Osteoblast (primary cell): Measurements from ENCODE around the gene AGPAT4. TPM values are rescaled to one million over a fixed set of nuclear protein-coding genes. Genes with fewer than 3 reads are reported as not detected.
A peak's percentile ranks its signal among the peaks of the same experiment; 100 is the strongest.

Experiments
- DNase-seq: peaks from one replicate; pipeline ENCODE4 v3.0.0; 2011; ENCODE audit warnings: low spot score, mixed read lengths; ENCODE audit not compliant: insufficient read length; ENCODE audit errors: missing footprints
- H2AFZ ChIP-seq: 2 replicates; pipeline ENCODE4 v1.6.0; 2011; ENCODE audit warnings: mild to moderate bottlenecking, low read length
- H3K27ac ChIP-seq: 2 replicates; pipeline ENCODE4 v1.5.1; 2011; ENCODE audit warnings: mild to moderate bottlenecking, low read depth, low read length, moderate library complexity
- H3K27me3 ChIP-seq: 2 replicates; pipeline ENCODE4 v1.6.0; 2012; ENCODE audit warnings: mild to moderate bottlenecking, control low read depth, inconsistent platforms, low read length, moderate library complexity; ENCODE audit not compliant: insufficient read depth
- H3K36me3 ChIP-seq: 2 replicates; pipeline ENCODE4 v1.5.1; 2011; ENCODE audit warnings: mild to moderate bottlenecking, low read length, control low read depth, moderate library complexity; ENCODE audit not compliant: insufficient read depth
- H3K4me1 ChIP-seq: 2 replicates; pipeline ENCODE4 v1.5.1; 2011; ENCODE audit warnings: mild to moderate bottlenecking, low read length, control low read depth, moderate library complexity; ENCODE audit not compliant: insufficient read depth
- H3K4me2 ChIP-seq: 2 replicates; pipeline ENCODE4 v1.6.0; 2011; ENCODE audit warnings: mild to moderate bottlenecking, low read length; ENCODE audit not compliant: insufficient read depth
- H3K4me3 ChIP-seq: fragments of 200-600 bp; sonication (generic); 3 replicates; pipeline ENCODE4 v1.5.1; 2012; ENCODE audit warnings: mild to moderate bottlenecking, low read length, inconsistent platforms; ENCODE audit not compliant: insufficient read depth
- H3K79me2 ChIP-seq: 2 replicates; pipeline ENCODE4 v1.6.0; 2012; ENCODE audit warnings: mild to moderate bottlenecking, low read length, control low read depth, inconsistent platforms; ENCODE audit not compliant: insufficient read depth
- H3K9me3 ChIP-seq: 2 replicates; pipeline ENCODE4 v1.5.1; 2011; ENCODE audit warnings: low read depth, low read length, control low read depth
- H4K20me1 ChIP-seq: 2 replicates; pipeline ENCODE4 v1.6.0; 2012; ENCODE audit warnings: mild to moderate bottlenecking, low read length, control low read depth; ENCODE audit not compliant: insufficient read depth
- total RNA-seq: library from RNA; depleted of rRNA; stranded (reverse); fragments of >200 nt; gene quantifications from 2 replicates; pipeline ENCODE4 v1.2.3, GENCODE V29; 2012
- TF ChIP-seq, protein P1 (sequence below): IDR thresholded peaks from 2 replicates; pipeline ENCODE4 v1.5.1; 2011; ENCODE audit warnings: mild to moderate bottlenecking, low read depth, low read length, moderate library complexity; ENCODE audit errors: extremely low read depth

The AGPAT4 gene
- total RNA-seq, 1 donor: 13.8 TPM

DNA sequence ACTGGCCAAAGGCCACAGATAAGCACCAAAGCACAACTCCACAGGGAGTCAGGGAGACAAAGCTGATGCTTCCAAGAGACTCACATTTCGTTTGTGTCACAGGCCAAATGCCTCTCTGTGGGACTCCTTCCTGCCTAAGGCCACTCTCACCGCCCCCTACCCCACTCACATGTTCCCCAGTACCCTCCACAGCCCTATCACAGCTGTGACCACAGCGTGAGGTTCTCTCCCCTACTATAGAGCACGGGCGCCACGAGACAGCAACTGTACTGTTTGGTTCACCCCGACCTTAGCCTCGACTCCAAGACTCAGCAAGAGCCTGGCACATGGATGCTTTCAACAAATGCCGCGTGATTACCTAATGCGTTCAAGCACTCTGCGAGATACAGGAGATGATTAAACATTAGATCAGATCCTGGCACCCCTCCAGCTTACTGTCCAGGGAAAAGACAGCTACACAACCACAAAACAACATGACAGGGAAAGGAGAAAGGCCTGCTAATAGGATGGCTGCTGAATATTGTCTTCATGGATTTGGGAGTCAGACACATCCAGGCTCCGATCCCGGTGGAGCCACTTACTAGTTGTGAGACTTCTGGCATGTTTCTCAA, 105.5 kb downstream of the AGPAT4 start:
- Histone ChIP-seq H3K27ac (peak overlapping the region; percentile 76), H3K4me1 (peaks cover 18% of the 10 kb centered on the region), H3K27me3 (no peaks in the 10 kb centered on the region), H3K79me2 (no peaks in the 10 kb centered on the region), H3K36me3 (no peaks in the 10 kb centered on the region), H3K4me3 (no peak overlapping the region), H4K20me1 (no peaks in the 10 kb centered on the region), H2AFZ (peak overlapping the region; percentile 21), H3K9me3 (no peaks in the 10 kb centered on the region), H3K4me2 (peak overlapping the region; percentile 63)
- TF ChIP-seq, protein P1, sequence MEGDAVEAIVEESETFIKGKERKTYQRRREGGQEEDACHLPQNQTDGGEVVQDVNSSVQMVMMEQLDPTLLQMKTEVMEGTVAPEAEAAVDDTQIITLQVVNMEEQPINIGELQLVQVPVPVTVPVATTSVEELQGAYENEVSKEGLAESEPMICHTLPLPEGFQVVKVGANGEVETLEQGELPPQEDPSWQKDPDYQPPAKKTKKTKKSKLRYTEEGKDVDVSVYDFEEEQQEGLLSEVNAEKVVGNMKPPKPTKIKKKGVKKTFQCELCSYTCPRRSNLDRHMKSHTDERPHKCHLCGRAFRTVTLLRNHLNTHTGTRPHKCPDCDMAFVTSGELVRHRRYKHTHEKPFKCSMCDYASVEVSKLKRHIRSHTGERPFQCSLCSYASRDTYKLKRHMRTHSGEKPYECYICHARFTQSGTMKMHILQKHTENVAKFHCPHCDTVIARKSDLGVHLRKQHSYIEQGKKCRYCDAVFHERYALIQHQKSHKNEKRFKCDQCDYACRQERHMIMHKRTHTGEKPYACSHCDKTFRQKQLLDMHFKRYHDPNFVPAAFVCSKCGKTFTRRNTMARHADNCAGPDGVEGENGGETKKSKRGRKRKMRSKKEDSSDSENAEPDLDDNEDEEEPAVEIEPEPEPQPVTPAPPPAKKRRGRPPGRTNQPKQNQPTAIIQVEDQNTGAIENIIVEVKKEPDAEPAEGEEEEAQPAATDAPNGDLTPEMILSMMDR: no peak
- peak; percentile 93 for DNase-seq

DNA sequence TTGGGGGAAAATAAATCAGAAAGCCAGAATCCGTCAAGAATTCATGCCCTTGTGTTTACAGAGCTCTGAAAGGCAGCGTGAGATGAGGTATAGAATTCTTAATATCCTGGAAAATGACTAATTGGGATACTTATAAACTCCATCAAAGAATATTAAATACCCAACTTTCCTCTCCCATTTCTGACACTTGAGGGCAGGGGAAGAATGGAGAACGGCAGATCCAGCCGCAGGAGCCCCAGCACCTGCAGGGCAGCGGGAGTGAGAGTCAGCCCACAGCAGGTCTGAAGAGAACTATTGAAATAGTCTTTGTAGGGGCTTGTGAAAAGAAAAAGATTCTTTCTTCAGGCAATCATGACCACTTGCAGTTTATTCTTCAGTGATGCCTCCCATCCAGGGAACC, 107.2 kb downstream of the AGPAT4 start:
- Histone ChIP-seq H4K20me1 (no peaks in the 10 kb centered on the region), H3K27me3 (no peaks in the 10 kb centered on the region), H3K36me3 (no peaks in the 10 kb centered on the region), H3K27ac (no peak overlapping the region), H3K4me1 (peaks cover 23% of the 10 kb centered on the region), H2AFZ (no peak overlapping the region), H3K79me2 (no peaks in the 10 kb centered on the region), H3K9me3 (no peaks in the 10 kb centered on the region), H3K4me3 (no peak overlapping the region), H3K4me2 (no peak overlapping the region)
- no peak for DNase-seq
- TF ChIP-seq, protein P1: no peak

DNA sequence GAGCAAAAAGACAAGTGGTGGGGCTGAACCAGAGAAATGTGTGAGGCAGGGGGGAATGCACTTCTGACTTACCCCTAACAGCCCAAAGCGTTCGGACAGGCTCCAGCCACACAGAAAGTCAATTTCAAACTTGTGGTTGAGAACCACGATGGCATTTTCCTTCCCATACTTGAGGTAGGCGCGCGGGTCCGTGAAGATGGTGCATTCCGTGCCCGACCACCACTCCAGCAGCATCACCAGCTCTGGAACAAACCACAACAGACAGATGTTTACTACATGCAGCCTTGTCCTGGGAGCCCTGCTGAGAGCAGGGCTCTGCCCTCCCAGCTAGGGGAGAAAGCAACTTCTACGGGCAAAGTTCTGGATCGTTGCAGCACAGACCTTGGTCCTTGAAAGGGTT, 107.7 kb downstream of the AGPAT4 start:
- no peak overlapping the region for H2AFZ ChIP-seq
- no peaks in the 10 kb centered on the region for H4K20me1 ChIP-seq
- H3K27me3 ChIP-seq: no peaks in the 10 kb centered on the region
- H3K27ac ChIP-seq: no peak overlapping the region
- no peak overlapping the region for H3K4me3 ChIP-seq
- no peak overlapping the region for H3K4me2 ChIP-seq
- no peak for DNase-seq
- no peaks in the 10 kb centered on the region for H3K79me2 ChIP-seq
- no peaks in the 10 kb centered on the region for H3K36me3 ChIP-seq
- H3K4me1 ChIP-seq: peaks cover 23% of the 10 kb centered on the region
- TF ChIP-seq, protein P1: no peak
- no peaks in the 10 kb centered on the region for H3K9me3 ChIP-seq

DNA sequence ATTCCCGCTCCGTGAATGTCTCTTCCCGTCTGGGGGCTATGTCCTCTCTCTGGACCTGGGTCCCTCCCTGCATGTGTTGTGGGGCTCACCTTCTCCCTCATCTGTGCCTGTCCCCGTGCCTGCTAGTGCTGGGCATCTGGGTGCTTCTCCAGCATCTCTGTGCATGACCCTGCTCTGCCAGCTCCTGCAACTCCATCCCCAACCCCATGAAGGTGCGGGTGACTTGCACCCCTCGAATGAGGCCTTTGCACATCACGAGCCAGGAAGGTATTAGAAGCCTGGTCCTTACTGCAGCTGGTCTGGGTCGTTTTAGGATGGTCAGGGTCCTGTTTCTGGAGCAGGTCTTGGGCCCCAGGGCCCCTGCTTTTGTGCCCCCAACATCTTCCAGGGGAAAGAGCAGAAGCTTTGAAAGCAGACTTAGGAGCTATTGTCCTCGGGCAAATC, 109.7 kb downstream of the AGPAT4 start:
- Histone ChIP-seq H2AFZ (no peak overlapping the region), H3K27ac (no peak overlapping the region), H3K36me3 (no peaks in the 10 kb centered on the region), H4K20me1 (no peaks in the 10 kb centered on the region), H3K4me3 (no peak overlapping the region), H3K4me1 (peaks cover 25% of the 10 kb centered on the region), H3K79me2 (no peaks in the 10 kb centered on the region), H3K4me2 (no peak overlapping the region), H3K27me3 (no peaks in the 10 kb centered on the region), H3K9me3 (no peaks in the 10 kb centered on the region)
- no peak for DNase-seq
- TF ChIP-seq, protein P1: no peak
